GM12875 (cell line): ENCODE results near the gene FAM136A.
"Not testable (repeated sequence)": the region's sequence is repeated elsewhere in the genome, so short reads cannot be mapped to it uniquely, and the experiment has no call there.

ENCODE experiments used
- H3K4me3 ChIP-seq: one replicate; pipeline ENCODE4 v1.5.1; 2011; ENCODE audit warnings: low read depth, low read length, control low read depth
- TF ChIP-seq, protein P1 (sequence below): IDR thresholded peaks from 2 replicates; pipeline ENCODE4 v1.5.1; 2011; ENCODE audit warnings: low read depth, mild to moderate bottlenecking, control low read depth, inconsistent platforms, low read length, moderate library complexity, borderline replicate concordance; ENCODE audit not compliant: insufficient read depth

Gene FAM136A

DNA sequence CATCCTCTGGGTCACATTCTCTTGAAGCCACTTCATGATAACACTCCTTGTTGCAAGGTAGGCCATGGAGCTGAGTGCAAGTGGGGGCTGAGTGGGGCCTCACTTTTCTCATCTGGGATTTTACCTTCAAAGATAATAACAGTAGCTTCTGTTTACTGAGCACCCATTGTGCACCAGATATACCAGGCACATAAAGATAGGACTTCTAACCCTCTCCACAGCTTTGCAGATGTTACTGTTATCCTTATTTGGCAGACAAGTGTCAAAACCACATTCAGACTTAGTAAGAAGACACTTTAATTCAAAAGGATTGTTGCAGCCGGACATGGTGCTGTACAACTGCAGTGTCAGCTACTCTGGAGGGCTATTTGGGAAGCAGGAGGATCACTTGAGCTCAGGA, 12.8 kb upstream of the FAM136A start:
- no peak overlapping the region for H3K4me3 ChIP-seq
- TF ChIP-seq, protein P1, sequence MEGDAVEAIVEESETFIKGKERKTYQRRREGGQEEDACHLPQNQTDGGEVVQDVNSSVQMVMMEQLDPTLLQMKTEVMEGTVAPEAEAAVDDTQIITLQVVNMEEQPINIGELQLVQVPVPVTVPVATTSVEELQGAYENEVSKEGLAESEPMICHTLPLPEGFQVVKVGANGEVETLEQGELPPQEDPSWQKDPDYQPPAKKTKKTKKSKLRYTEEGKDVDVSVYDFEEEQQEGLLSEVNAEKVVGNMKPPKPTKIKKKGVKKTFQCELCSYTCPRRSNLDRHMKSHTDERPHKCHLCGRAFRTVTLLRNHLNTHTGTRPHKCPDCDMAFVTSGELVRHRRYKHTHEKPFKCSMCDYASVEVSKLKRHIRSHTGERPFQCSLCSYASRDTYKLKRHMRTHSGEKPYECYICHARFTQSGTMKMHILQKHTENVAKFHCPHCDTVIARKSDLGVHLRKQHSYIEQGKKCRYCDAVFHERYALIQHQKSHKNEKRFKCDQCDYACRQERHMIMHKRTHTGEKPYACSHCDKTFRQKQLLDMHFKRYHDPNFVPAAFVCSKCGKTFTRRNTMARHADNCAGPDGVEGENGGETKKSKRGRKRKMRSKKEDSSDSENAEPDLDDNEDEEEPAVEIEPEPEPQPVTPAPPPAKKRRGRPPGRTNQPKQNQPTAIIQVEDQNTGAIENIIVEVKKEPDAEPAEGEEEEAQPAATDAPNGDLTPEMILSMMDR = no peak

DNA sequence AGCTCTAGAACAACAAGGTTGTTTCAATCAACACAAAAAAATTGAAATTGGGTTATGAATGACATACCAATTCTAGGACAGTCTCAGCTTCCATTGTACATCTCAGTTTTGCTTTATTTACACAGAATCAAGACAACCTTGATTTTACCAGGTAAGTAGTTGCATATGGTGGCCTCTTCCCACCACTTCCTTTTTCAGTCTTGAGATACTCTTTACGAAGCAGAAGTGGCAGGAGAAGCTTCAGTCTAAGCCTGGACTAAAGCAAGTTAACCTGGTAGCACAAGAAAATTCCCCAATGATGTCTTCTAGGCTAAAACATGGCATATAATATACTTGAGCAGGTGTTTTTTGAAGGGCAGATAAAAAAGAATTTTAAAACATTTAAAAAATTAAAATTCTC, 10.7 kb upstream of the FAM136A start:
- TF ChIP-seq, protein P1 = no peak
- H3K4me3 ChIP-seq = no peak overlapping the region

DNA sequence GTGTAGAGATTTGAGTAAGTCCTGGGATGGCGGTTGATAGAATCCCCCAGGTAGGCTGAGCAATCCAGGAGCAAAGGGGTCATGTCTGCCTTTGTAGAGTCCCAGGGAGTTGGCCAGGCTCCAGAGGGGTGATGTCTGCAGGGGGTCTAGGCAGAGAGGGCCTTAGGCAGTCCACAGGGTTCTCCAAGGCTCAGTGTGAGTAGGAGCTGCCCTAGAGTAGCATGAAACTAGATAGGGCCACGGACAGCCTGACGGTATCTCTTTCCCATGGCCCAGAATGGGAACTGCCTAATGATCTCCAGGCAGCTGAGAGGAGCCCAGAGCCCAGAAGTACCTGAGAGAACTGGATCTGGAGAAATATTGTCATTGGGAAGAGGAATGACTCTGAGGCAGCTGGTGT, 9.0 kb upstream of the FAM136A start:
- TF ChIP-seq, protein P1 = no peak
- H3K4me3 ChIP-seq = no peak overlapping the region

DNA sequence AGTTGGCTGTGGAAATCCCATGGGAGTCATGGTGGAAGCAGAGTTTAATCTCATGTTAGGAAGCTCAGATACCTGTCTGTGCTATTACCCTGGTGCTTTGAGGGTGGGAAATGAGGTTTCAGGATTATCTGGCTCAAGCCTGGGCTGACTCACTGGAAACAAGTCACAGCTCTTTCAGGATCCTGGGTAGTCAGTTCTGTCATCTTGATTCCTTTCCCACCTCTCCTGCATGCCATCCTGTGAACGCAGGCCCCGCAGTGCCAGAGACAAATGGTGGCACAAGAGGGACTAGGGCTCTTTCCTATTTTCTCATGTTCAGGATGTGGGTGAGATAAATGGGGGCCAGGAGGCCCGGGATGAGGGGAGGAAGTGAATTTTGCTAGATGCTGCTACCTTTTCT, 3.7 kb upstream of the FAM136A start:
- no peak overlapping the region for H3K4me3 ChIP-seq
- TF ChIP-seq, protein P1 = no peak

DNA sequence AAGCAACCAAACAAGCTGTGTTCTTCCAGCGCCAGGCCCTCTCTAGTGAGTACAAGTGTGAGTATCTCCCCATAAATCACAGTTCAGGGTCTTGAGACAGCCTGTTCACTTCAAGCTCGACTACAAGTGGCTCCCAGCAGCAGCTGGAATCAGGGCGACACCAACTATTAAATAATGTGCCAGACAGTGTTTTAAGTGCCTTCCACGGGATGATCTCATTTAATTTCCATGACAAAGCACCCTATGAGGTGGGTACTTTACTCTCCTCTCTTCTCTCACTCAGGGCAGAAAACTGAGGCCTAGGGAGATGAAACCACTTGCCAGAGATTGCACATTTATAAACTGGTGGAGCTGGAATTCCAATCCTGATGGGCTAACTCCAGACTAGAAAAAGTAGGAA, 2.6 kb upstream of the FAM136A start:
- no peak overlapping the region for H3K4me3 ChIP-seq
- TF ChIP-seq, protein P1 = no peak

DNA sequence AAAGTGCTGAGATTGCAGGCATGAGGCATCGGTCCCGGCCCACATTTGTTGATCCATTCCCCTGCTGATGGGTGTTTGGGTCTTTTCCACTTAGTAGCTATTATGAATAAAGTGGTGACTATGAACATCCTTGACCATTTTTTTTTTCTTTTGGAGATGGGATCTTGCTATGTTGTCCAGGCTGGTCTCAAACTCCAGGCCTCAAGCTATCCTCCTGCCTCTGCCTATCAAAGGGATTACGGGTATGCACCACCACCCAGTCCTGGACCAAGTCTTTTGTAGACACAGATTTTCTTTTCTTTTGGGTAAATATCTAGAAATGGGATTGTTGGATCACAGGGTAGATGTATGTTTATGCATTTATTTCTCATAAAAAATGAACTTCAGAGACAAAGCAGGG, 1.3 kb upstream of the FAM136A start:
- H3K4me3 ChIP-seq = no peak overlapping the region
- TF ChIP-seq, protein P1 = no peak

DNA sequence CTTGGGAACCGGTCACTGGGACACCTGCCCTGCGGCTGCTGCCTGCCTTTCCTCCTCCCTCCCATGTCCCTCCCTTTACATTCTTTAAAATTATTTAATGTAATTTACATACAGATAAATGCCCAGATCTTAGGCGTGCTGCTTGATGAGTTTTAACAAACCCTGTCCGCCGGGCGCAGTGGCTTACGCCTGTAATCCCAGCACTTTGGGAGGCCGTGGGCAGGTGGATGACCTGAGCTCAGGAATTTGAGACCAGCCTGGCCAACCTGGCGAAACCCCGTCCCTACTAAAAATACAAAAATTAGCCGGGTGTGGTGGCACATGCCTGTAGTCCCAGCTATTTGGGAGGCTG, 304 bp upstream of the FAM136A start:
- H3K4me3 ChIP-seq = peak overlapping the region; percentile 88

DNA sequence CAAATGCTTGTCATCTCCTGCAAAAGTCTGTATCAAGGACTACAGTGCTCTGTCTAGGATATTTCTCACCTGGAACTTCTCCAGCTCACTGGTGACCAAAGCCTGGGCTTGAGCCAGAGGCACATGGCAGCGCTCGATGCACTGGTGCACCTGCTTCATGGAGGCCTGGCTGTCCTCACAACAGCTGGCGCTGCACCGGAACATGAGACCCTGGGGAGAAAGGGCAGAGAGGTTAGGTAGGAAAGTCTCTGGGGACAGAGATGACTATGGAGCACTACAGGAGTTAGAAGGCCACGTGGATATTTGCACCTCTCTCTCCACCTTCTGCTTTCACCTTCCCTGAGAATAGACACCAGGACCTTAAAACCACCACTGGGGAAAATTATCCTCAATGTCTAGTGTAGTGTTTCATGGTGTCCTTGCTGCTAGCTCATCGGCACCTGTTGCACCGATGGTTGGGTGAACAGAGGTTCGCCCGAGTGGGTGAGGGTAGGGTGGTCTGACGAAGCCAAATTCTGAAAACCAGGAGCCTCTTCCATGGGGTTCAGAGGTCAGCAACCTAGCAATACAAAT, 1.0 kb downstream of the FAM136A start:
- peak overlapping the region; percentile 88 for H3K4me3 ChIP-seq
- TF ChIP-seq, protein P1 = no peak

DNA sequence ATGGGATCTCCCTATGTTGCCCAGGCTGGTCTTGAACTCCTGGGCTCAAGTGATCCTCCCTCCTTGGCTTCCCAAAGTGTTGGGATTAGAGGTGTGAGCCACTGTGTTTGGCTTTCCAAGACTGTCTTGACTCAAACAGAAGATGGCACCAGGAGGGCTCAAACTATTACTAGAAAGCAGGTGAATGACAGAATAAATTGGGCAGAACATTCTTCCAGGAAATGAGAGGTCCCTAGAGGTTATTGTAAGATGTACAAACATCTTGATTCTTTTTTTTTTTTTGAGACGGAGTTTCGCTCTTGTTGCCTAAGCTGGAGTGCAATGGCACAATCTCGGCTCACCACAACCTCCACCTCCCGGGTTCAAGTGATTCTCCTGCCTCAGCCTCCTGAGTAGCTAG, 4.0 kb downstream of the FAM136A start:
- H3K4me3 ChIP-seq = not testable (repeated sequence)
